HCT116 (cell line): ENCODE measurements around the gene FBXW4. TPM values are rescaled to one million over a fixed set of nuclear protein-coding genes. Genes with fewer than 3 reads are reported as not detected.
A peak's percentile ranks its signal among the peaks of the same experiment; 100 is the strongest.

Experiments
- ATAC-seq: fragments of 200-7000 bp; cut with Tn5 transposase; 2 replicates; pipeline ENCODE4 v1.9.1; 2020; ENCODE audit warnings: mild to moderate bottlenecking, moderate library complexity
- BruUV-seq: library from RNA; stranded (reverse); fragments of 400-500 nt; replicated peaks from 2 replicates; lab custom pipeline; 2021; lab: Mats Ljungman, UMichigan
- CTCF ChIA-PET: fragments of 300-600 bp; sonication (Branson Sonifier 250); formaldehyde crosslinking; loops from one replicate; lab custom pipeline; 2021; ENCODE audit warnings: antibody characterized with exemption; lab: Charles Lee
- POLR2A ChIA-PET: fragments of 300-600, 350-600 bp; sonication (Branson Sonifier 250); formaldehyde crosslinking; loops from one replicate; lab custom pipeline; 2021; ENCODE audit warnings: antibody characterized with exemption; lab: Charles Lee
- RAD21 ChIA-PET, 2 experiments: fragments of 300-600 bp; sonication (Branson Sonifier 250); formaldehyde crosslinking; loops; one replicate each; lab custom pipeline; 2023; ENCODE audit warnings: low total read pairs in 2 of 2; ENCODE audit not compliant: uncharacterized antibody in 2 of 2, unreplicated experiment in 2 of 2, low non-redundant PET in 1 of 2; lab: Charles Lee
- DNase-seq: peaks from one replicate; pipeline ENCODE4 v3.0.0-alpha.2; 2010; ENCODE audit warnings: low read depth, low spot score
- H2AFZ ChIP-seq: fragments of 200-600 bp; shearing (Covaris generic), sonication (generic); 2 replicates; pipeline ENCODE4 v1.6.1; 2017; ENCODE audit warnings: low read depth, mixed run types, mixed read lengths, antibody characterized with exemption, low read length; ENCODE audit not compliant: poor library complexity, severe bottlenecking
- H3K27ac ChIP-seq: 2 replicates; pipeline ENCODE4 v1.5.1; 2012; ENCODE audit warnings: low read depth, low read length
- H3K27me3 ChIP-seq: fragments of 200-600 bp; sonication (generic); 2 replicates; pipeline ENCODE4 v1.6.1; 2016; ENCODE audit warnings: mixed run types, low read length, mixed read lengths; ENCODE audit not compliant: insufficient read depth
- H3K36me3 ChIP-seq, 2 experiments: fragments of 200-500 bp in 1 of 2; fragments of 200-600 bp in 1 of 2; sonication (Bioruptor generic) in 1 of 2; sonication (generic) in 1 of 2; 2 replicates each; pipeline versions ENCODE4 v1.5.1 to v1.6.1; 2014 to 2016; ENCODE audit warnings: low read length in 2 of 2, inconsistent platforms in 1 of 2, mixed read lengths in 1 of 2, mixed run types in 1 of 2; ENCODE audit not compliant: insufficient read depth in 2 of 2, control insufficient read depth in 1 of 2
- H3K4me1 ChIP-seq, 2 experiments: fragments of 200-600 bp in 1 of 2; sonication (generic) in 1 of 2; 2 replicates each; pipeline versions ENCODE4 v1.5.1 to v1.6.1; 2012 to 2017; ENCODE audit warnings: low read length in 2 of 2, inconsistent platforms in 1 of 2, mild to moderate bottlenecking in 1 of 2, mixed read lengths in 1 of 2, mixed run types in 1 of 2, moderate library complexity in 1 of 2; ENCODE audit not compliant: insufficient read depth in 2 of 2, control insufficient read depth in 1 of 2
- H3K4me2 ChIP-seq: fragments of 200-600 bp; sonication (generic); 2 replicates; pipeline ENCODE4 v1.6.1; 2017; ENCODE audit warnings: mixed run types, low read length, mixed read lengths
- H3K4me3 ChIP-seq, 2 experiments: fragments of 200-600 bp in 1 of 2; sonication (generic) in 1 of 2; replicated peaks in 1 of 2; 2 replicates each; pipeline ENCODE4 v1.5.1; 2011 to 2016; ENCODE audit warnings: low read length in 2 of 2, control low read depth in 1 of 2, low read depth in 1 of 2, mild to moderate bottlenecking in 1 of 2, mixed read lengths in 1 of 2, mixed run types in 1 of 2
- H3K79me2 ChIP-seq: fragments of 200-600 bp; sonication (generic); 2 replicates; pipeline ENCODE4 v1.6.1; 2017; ENCODE audit warnings: mild to moderate bottlenecking, mixed run types, low read length, moderate library complexity, mixed read lengths; ENCODE audit not compliant: insufficient read depth
- H3K9ac ChIP-seq: fragments of 200-600 bp; sonication (generic); 2 replicates; pipeline ENCODE4 v1.6.1; 2016; ENCODE audit warnings: low read length, mixed read lengths
- H3K9me2 ChIP-seq: fragments of 200-600 bp; sonication (generic), shearing (Covaris generic); 2 replicates; pipeline ENCODE4 v1.6.1; 2017; ENCODE audit warnings: mixed run types, mild to moderate bottlenecking, moderate library complexity; ENCODE audit not compliant: insufficient read depth
- H3K9me3 ChIP-seq, 2 experiments: fragments of 200-500 bp in 1 of 2; fragments of 200-600 bp in 1 of 2; sonication (Bioruptor generic) in 1 of 2; sonication (generic) in 1 of 2; 2 replicates each; pipeline ENCODE4 v1.6.1; 2014 to 2017; ENCODE audit warnings: low read length in 2 of 2, mixed read lengths in 2 of 2, inconsistent platforms in 1 of 2, low read depth in 1 of 2, mild to moderate bottlenecking in 1 of 2, mixed run types in 1 of 2, moderate library complexity in 1 of 2; ENCODE audit not compliant: control insufficient read depth in 1 of 2, insufficient read depth in 1 of 2
- H4K20me1 ChIP-seq: fragments of 200-600 bp; sonication (generic), shearing (Covaris generic); 2 replicates; pipeline ENCODE4 v1.6.1; 2017; ENCODE audit warnings: mixed run types, mild to moderate bottlenecking, moderate library complexity; ENCODE audit not compliant: insufficient read depth
- CBX3 ChIP-seq: IDR thresholded peaks from 2 replicates; pipeline ENCODE4 v1.6.1; 2012; ENCODE audit warnings: low read depth
- CEBPB ChIP-seq: IDR thresholded peaks from 2 replicates; pipeline ENCODE4 v1.6.1; 2012; ENCODE audit warnings: low read depth
- ELF1 ChIP-seq: IDR thresholded peaks from 2 replicates; pipeline ENCODE4 v1.6.1; 2012; ENCODE audit warnings: low read depth, borderline replicate concordance
- EZH2 ChIP-seq: fragments of 200-600 bp; sonication (generic); IDR thresholded peaks from 2 replicates; pipeline ENCODE4 v1.6.1; 2017; ENCODE audit warnings: antibody characterized with exemption, mixed run types
- EZH2phosphoT487 ChIP-seq: fragments of 200-600 bp; IDR thresholded peaks from 2 replicates; pipeline ENCODE4 v1.6.1; 2018; ENCODE audit warnings: antibody characterized with exemption, borderline replicate concordance
- FOSL1 ChIP-seq: IDR thresholded peaks from 2 replicates; pipeline ENCODE4 v1.6.1; 2012; ENCODE audit warnings: low read depth
- JUND ChIP-seq: IDR thresholded peaks from 2 replicates; pipeline ENCODE4 v1.6.1; 2012
- POLR2AphosphoS5 ChIP-seq: IDR thresholded peaks from 2 replicates; pipeline ENCODE4 v1.6.1; 2011; ENCODE audit warnings: mild to moderate bottlenecking, low read depth, low read length, moderate library complexity
- RAD21 ChIP-seq: IDR thresholded peaks from 2 replicates; pipeline ENCODE4 v1.6.1; 2012; ENCODE audit warnings: low read depth, mild to moderate bottlenecking
- SP1 ChIP-seq: IDR thresholded peaks from 2 replicates; pipeline ENCODE4 v1.6.1; 2012; ENCODE audit warnings: low read depth
- SRF ChIP-seq: IDR thresholded peaks from 2 replicates; pipeline ENCODE4 v1.6.1; 2012; ENCODE audit warnings: low read depth
- TCF7L2 ChIP-seq: IDR thresholded peaks from 2 replicates; pipeline ENCODE4 v1.7.0; 2011; ENCODE audit warnings: borderline replicate concordance, inconsistent platforms; ENCODE audit not compliant: insufficient read depth, insufficient read length; ENCODE audit errors: extremely low read depth
- YY1 ChIP-seq: IDR thresholded peaks from 2 replicates; pipeline ENCODE4 v1.6.1; 2011; ENCODE audit warnings: low read length, low read depth, moderate library complexity, mild to moderate bottlenecking; ENCODE audit not compliant: insufficient replicate concordance; ENCODE audit errors: extremely low read depth
- ZFX ChIP-seq: fragments of 450-650 bp; IDR thresholded peaks from 2 replicates; pipeline ENCODE4 v1.6.1; 2017
- ZNF274 ChIP-seq: fragments of 200-500 bp; sonication (Bioruptor generic); IDR thresholded peaks from 2 replicates; pipeline ENCODE4 v1.6.1; 2014; ENCODE audit warnings: mild to moderate bottlenecking, low read depth, low read length, inconsistent platforms
- intact Hi-C: fragments of 100-400 bp; cut with micrococcal nuclease; formaldehyde crosslinking; loops from 2 replicates; pipeline ENCODE4 v1.10.0; 2022
- total RNA-seq: library from RNA; stranded (reverse); gene quantifications from one replicate; pipeline ENCODE4 v1.2.1, GENCODE V29; 2021; ENCODE audit not compliant: unreplicated experiment
- TF ChIP-seq, protein P1 (sequence below), 3 experiments: fragments of 200-600 bp in 1 of 3; sonication (generic) in 1 of 3; IDR thresholded peaks in 2 of 3; conservative IDR thresholded peaks in 1 of 3; 2 replicates each; pipeline ENCODE4 v1.5.1; 2012 to 2017; ENCODE audit warnings: low read depth in 2 of 3, low read length in 2 of 3, antibody characterized with exemption in 1 of 3, borderline replicate concordance in 1 of 3, control low read depth in 1 of 3, mild to moderate bottlenecking in 1 of 3, mixed read lengths in 1 of 3, mixed run types in 1 of 3, moderate library complexity in 1 of 3; ENCODE audit not compliant: insufficient read depth in 1 of 3
- TF ChIP-seq, protein P2 (sequence below): IDR thresholded peaks from 2 replicates; pipeline ENCODE4 v1.6.1; 2012

Gene FBXW4
- total RNA-seq, 1 experiment from 2014 or later: 35.3 TPM

DNA sequence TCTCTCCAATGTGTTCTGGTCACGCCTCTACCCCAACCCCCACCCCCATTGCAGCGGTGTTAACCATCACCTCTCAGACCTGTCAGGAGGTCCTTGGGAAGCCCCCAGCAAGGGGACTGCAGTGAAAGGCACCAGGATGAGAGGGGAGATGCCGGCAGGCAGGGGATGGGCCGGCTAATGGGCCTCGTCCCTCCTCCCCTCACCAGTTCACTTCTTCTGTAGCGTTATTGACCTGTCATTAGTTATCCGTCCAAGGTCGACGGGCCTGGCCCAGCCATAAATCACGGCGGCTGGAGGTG is 125.7 kb downstream of the FBXW4 start:
- intact Hi-C loops: no loop called here
- Histone ChIP-seq H3K4me3 (peak overlapping the region in 1 of 2 experiments; percentile 62; a peak in 1 of 4 replicates), H3K9me2 (no peaks in the 10 kb centered on the region), H3K9me3 (no peaks in the 10 kb centered on the region), H4K20me1 (no peaks in the 10 kb centered on the region), H3K9ac (no peak overlapping the region), H3K4me1 (peaks cover 11 to 22% of the 10 kb centered on the region in 2 experiments), H2AFZ (no peak overlapping the region), H3K36me3 (no peaks in the 10 kb centered on the region), H3K27me3 (no peaks in the 10 kb centered on the region; the same call in 1 of the 2 replicates)
- ChIA-PET CTCF (interaction anchor here (0.6 to 3.8 kb wide), 25 partner anchors 11 to 474 kb away, joined by 3 to 130 read pairs (median 7); partner anchors contain the start of genes DPCD and POLL), RAD21 (interaction anchor here (0.6 to 3.7 kb wide), 6 partner anchors 19 to 474 kb away, joined by 3 to 31 read pairs (median 6); partner anchors contain the start of genes DPCD (in 1 of the 2) and POLL (in 1 of the 2)), POLR2A (interaction anchor here (0.6 to 2.8 kb wide), 5 partner anchors 173 to 408 kb away, joined by 3 to 14 read pairs (median 3); no protein-coding TSS in a partner anchor)
- ATAC-seq: no peak
- no TSS peak for BruUV-seq
- DNase-seq: no peak
- TF ChIP-seq CBX3 (no peak), ELF1 (no peak)
- TF ChIP-seq, all 23 proteins: peak for 0
- Histone ChIP-seq H3K79me2 (no peaks in the 10 kb centered on the region), H3K4me2 (peak overlapping the region; percentile 100), H3K27ac (no peak overlapping the region; the same call in 1 of the 2 replicates)

DNA sequence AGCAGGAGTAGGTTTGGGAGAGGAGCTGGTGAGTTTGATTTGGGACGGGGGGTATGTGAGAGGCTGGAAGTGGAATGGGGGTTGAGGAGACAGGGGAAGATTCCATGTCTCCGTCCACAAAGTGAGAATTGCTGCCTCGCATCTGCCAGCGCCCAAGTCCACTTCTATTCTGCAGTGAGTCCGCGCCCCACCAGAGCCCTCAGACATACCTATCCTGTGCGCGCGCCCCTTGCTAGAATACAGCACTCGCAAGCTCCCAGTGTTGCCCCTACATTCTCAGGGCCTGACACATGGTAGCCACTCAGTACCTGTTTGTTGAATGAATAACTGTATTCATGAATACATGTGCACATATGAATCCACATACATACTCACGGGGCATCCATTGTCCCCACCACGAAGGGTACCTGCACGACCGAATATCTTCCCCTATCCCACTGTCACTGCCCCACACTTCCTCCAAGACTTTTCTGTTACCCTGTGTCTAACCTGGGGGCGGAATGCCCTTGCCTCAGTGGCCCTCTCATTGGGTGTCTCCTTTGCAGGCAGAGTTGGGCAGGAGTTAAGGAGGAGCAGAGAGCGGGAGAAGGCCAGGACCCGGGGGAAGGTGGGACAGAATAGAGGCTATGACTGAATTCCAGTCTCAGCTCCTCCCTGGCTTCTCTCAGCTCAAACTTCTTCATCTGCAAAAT is 126.8 kb downstream of the FBXW4 start:
- ATAC-seq (no peak), DNase-seq (no peak)
- no peaks in the 10 kb centered on the region; the same call in 1 of the 2 replicates for H3K27me3 ChIP-seq
- no peaks in the 10 kb centered on the region for H4K20me1 ChIP-seq
- no peak overlapping the region for H3K4me2 ChIP-seq
- H3K36me3 ChIP-seq: no peaks in the 10 kb centered on the region
- H3K79me2 ChIP-seq: no peaks in the 10 kb centered on the region
- no peak overlapping the region for H3K4me3 ChIP-seq
- no peak overlapping the region for H3K27ac ChIP-seq
- TF ChIP-seq CEBPB (no peak), SP1 (no peak), FOSL1 (no peak), SRF (no peak), YY1 (no peak), JUND (no peak), TCF7L2 (no peak), EZH2 (no peak), POLR2AphosphoS5 (no peak), ZNF274 (no peak), RAD21 (no peak), ELF1 (no peak), EZH2phosphoT487 (no peak), ZFX (no peak)
- TF ChIP-seq, protein P1, sequence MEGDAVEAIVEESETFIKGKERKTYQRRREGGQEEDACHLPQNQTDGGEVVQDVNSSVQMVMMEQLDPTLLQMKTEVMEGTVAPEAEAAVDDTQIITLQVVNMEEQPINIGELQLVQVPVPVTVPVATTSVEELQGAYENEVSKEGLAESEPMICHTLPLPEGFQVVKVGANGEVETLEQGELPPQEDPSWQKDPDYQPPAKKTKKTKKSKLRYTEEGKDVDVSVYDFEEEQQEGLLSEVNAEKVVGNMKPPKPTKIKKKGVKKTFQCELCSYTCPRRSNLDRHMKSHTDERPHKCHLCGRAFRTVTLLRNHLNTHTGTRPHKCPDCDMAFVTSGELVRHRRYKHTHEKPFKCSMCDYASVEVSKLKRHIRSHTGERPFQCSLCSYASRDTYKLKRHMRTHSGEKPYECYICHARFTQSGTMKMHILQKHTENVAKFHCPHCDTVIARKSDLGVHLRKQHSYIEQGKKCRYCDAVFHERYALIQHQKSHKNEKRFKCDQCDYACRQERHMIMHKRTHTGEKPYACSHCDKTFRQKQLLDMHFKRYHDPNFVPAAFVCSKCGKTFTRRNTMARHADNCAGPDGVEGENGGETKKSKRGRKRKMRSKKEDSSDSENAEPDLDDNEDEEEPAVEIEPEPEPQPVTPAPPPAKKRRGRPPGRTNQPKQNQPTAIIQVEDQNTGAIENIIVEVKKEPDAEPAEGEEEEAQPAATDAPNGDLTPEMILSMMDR (IDR thresholded peaks at IDR 0.05 in 2 of 3, conservative IDR thresholded peaks at IDR 0.05 in 1 of 3; ENCODE audit: borderline replicate concordance in 1 of 3, insufficient read depth in 1 of 3, low read depth in 2 of 3, low read length in 2 of 3): no peak
- TF ChIP-seq, protein P2, sequence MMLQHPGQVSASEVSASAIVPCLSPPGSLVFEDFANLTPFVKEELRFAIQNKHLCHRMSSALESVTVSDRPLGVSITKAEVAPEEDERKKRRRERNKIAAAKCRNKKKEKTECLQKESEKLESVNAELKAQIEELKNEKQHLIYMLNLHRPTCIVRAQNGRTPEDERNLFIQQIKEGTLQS: no peak
- intact Hi-C loops: no loop called here
- H3K9me3 ChIP-seq: no peaks in the 10 kb centered on the region
- no peak overlapping the region for H2AFZ ChIP-seq
- ChIA-PET RAD21 (interaction anchor here (2.9 to 3.7 kb wide), 1 partner anchor 354 kb away, joined by 26 to 31 read pairs; no protein-coding TSS in a partner anchor), CTCF (interaction anchor here (1.0 to 3.2 kb wide), 4 partner anchors 124 to 354 kb away, joined by 3 to 51 read pairs (median 8); no protein-coding TSS in a partner anchor), POLR2A (no interaction called here)
- no peak overlapping the region for H3K9ac ChIP-seq
- no TSS peak for BruUV-seq
- H3K9me2 ChIP-seq: no peaks in the 10 kb centered on the region
- H3K4me1 ChIP-seq: peaks cover 11 to 22% of the 10 kb centered on the region in 2 experiments
